ENCODE measurements around the gene S100A12.

Gene S100A12

GRCh38 chr1:153333902-153334301 lies 41.5 kb downstream of the S100A12 start:
- no peak for DNase-seq (ENCODE audit: low spot score)

- no peak for DNase-seq (ENCODE audit: low spot score)
These were observed 50.5 kb downstream of the S100A12 start for GRCh38 chr1:153324912-153325311.

Data from NAMALWA (cell line).